MM.1S (cell line): ENCODE measurements around the gene CDYL.

ENCODE experiments used
- DNase-seq: peaks from one replicate; pipeline ENCODE4 v3.0.0-alpha.2; 2015
- H2AFZ ChIP-seq: fragments of 300-600 bp; sonication (generic); 2 replicates; pipeline ENCODE4 v1.6.0; 2016; ENCODE audit warnings: antibody characterized with exemption, low read length
- H3F3A ChIP-seq: fragments of 300-600 bp; sonication (generic); 2 replicates; pipeline ENCODE4 v1.6.1; 2016; ENCODE audit warnings: mild to moderate bottlenecking, antibody characterized with exemption, low read length, moderate library complexity, mixed read lengths; ENCODE audit not compliant: insufficient read depth
- H3K27ac ChIP-seq: fragments of 300-600 bp; sonication (generic); 2 replicates; pipeline ENCODE4 v1.5.1; 2016; ENCODE audit warnings: mild to moderate bottlenecking, low read length
- H3K27me3 ChIP-seq: fragments of 300-600 bp; sonication (generic); replicated peaks from 2 replicates; pipeline ENCODE4 v1.6.0; 2016; ENCODE audit warnings: low read length; ENCODE audit not compliant: insufficient read depth
- H3K36me3 ChIP-seq: fragments of 300-600 bp; sonication (generic); replicated peaks from 2 replicates; pipeline ENCODE4 v1.6.1; 2016; ENCODE audit warnings: mild to moderate bottlenecking, low read length, mixed read lengths; ENCODE audit not compliant: insufficient read depth
- H3K4me1 ChIP-seq: fragments of 300-600 bp; sonication (generic); 2 replicates; pipeline ENCODE4 v1.6.1; 2016; ENCODE audit warnings: low read length, mixed read lengths
- H3K4me2 ChIP-seq: fragments of 300-600 bp; sonication (generic); 2 replicates; pipeline ENCODE4 v1.6.0; 2016; ENCODE audit warnings: low read depth, low read length
- H3K4me3 ChIP-seq: fragments of 300-600 bp; sonication (generic); 2 replicates; pipeline ENCODE4 v1.5.1; 2016; ENCODE audit warnings: low read length, mixed read lengths
- H3K79me2 ChIP-seq: fragments of 300-600 bp; sonication (generic); 2 replicates; pipeline ENCODE4 v1.6.1; 2016; ENCODE audit warnings: mixed run types, low read length, mixed read lengths
- H3K9ac ChIP-seq: fragments of 300-600 bp; sonication (generic); 2 replicates; pipeline ENCODE4 v1.6.1; 2016; ENCODE audit warnings: low read length, mixed read lengths
- H3K9me2 ChIP-seq: fragments of 300-600 bp; sonication (generic); replicated peaks from 2 replicates; pipeline ENCODE4 v1.6.1; 2016; ENCODE audit warnings: mild to moderate bottlenecking, low read length, mixed read lengths; ENCODE audit not compliant: insufficient read depth
- H3K9me3 ChIP-seq: fragments of 300-600 bp; sonication (generic); replicated peaks from 2 replicates; pipeline ENCODE4 v1.6.1; 2016; ENCODE audit warnings: mild to moderate bottlenecking, low read length, mixed read lengths; ENCODE audit not compliant: insufficient read depth
- H4K20me1 ChIP-seq: fragments of 300-600 bp; sonication (generic); 2 replicates; pipeline ENCODE4 v1.6.1; 2016; ENCODE audit warnings: mild to moderate bottlenecking, low read length, moderate library complexity, mixed read lengths; ENCODE audit not compliant: insufficient read depth
- CTCF ChIP-seq: fragments of 300-600 bp; sonication (generic); IDR thresholded peaks from 2 replicates; pipeline ENCODE4 v1.5.1; 2016; ENCODE audit warnings: antibody characterized with exemption, low read length, mixed read lengths
- EZH2 ChIP-seq: fragments of 300-600 bp; sonication (generic); optimal IDR thresholded peaks from 2 replicates; pipeline ENCODE3; 2017; ENCODE audit warnings: low read depth, mild to moderate bottlenecking, antibody characterized with exemption, low read length, mixed read lengths
- EZH2phosphoT487 ChIP-seq: fragments of 300-600 bp; sonication (generic); IDR thresholded peaks from 2 replicates; pipeline ENCODE4 v1.6.1; 2018; ENCODE audit warnings: antibody characterized with exemption, low read length

CDYL gene

GRCh38 chr6:4885341-4885933, 109.2 kb downstream of the CDYL start:
- Histone ChIP-seq H2AFZ (no peak overlapping the region), H3K79me2 (peaks cover 100% of the 10 kb centered on the region), H3K4me1 (peaks cover 32% of the 10 kb centered on the region), H3K27ac (no peak overlapping the region), H3K27me3 (no peaks in the 10 kb centered on the region), H4K20me1 (0 out of 2 replicates have a peak, but pooled peaks cover 7% of the 10 kb centered on the region), H3F3A (peaks cover 8% of the 10 kb centered on the region), H3K36me3 (no peaks in the 10 kb centered on the region), H3K9me3 (no peaks in the 10 kb centered on the region), H3K9ac (no peak overlapping the region), H3K4me3 (no peak overlapping the region), H3K4me2 (no peak overlapping the region), H3K9me2 (no peaks in the 10 kb centered on the region)
- TF ChIP-seq EZH2 = no peak
- no peak for TF ChIP-seq CTCF
- TF ChIP-seq EZH2phosphoT487 = no peak
- no peak for DNase-seq

DNA sequence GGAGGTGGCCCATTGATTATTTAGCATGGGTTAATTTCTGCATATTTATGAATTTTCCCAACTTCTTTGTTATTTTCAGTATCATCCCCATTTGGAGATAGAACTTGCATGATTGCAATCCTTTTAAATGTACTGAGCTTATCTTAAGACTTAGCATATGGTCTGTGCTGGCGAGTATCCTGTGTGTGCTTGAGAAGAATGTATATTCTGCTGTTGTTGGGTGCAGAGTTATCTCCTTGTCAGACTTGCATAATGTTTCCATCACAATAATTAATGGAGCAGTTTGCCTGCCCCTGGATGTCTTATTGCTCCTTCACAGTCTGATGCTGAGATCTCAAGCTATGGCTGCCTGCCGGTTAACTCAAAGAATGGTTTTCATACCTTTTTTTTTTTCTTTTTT, 112.6 kb downstream of the CDYL start:
- Histone ChIP-seq H3K79me2 (peaks cover 99% of the 10 kb centered on the region), H3K4me3 (no peak overlapping the region), H3K36me3 (no peaks in the 10 kb centered on the region; the same call in 1 of the 2 replicates), H3K27me3 (no peaks in the 10 kb centered on the region), H3F3A (no peaks in the 10 kb centered on the region), H4K20me1 (0 out of 2 replicates have a peak, but pooled peaks cover 14% of the 10 kb centered on the region), H3K4me1 (peaks cover 5% of the 10 kb centered on the region; the same call in 1 of the 2 replicates), H2AFZ (no peak overlapping the region), H3K9me2 (no peaks in the 10 kb centered on the region), H3K27ac (no peak overlapping the region), H3K9me3 (no peaks in the 10 kb centered on the region), H3K4me2 (no peak overlapping the region), H3K9ac (no peak overlapping the region)
- DNase-seq = no peak
- TF ChIP-seq EZH2phosphoT487 (no peak), EZH2 (no peak), CTCF (no peak)

GRCh38 chr6:4889701-4890100, 113.5 kb downstream of the CDYL start:
- H3K79me2 ChIP-seq = peaks cover 96% of the 10 kb centered on the region
- no peaks in the 10 kb centered on the region for H3K9me2 ChIP-seq
- H3K4me1 ChIP-seq = peaks cover 1% of the 10 kb centered on the region; the same call in 1 of the 2 replicates
- H3K4me2 ChIP-seq = no peak overlapping the region
- H3K9me3 ChIP-seq = no peaks in the 10 kb centered on the region
- no peak overlapping the region for H2AFZ ChIP-seq
- H3K27me3 ChIP-seq = no peaks in the 10 kb centered on the region
- 0 out of 2 replicates have a peak, but pooled peaks cover 14% of the 10 kb centered on the region for H4K20me1 ChIP-seq
- no peaks in the 10 kb centered on the region for H3F3A ChIP-seq
- DNase-seq = no peak
- H3K9ac ChIP-seq = no peak overlapping the region
- no peak for TF ChIP-seq CTCF
- TF ChIP-seq EZH2 = no peak
- TF ChIP-seq EZH2phosphoT487 = no peak
- no peak overlapping the region for H3K4me3 ChIP-seq
- H3K36me3 ChIP-seq = no peaks in the 10 kb centered on the region; the same call in 1 of the 2 replicates
- no peak overlapping the region for H3K27ac ChIP-seq
